Globus pallidus (tissue), 1 donor: ENCODE measurements around the gene CCDC51.
"Not testable (repeated sequence)": the region's sequence is repeated elsewhere in the genome, so short reads cannot be mapped to it uniquely, and the experiment has no call there.

Experiments
- DNase-seq: peaks from one replicate; pipeline ENCODE4 v3.0.0-alpha.2; 2015; ENCODE audit warnings: low spot score

CCDC51 gene

DNA sequence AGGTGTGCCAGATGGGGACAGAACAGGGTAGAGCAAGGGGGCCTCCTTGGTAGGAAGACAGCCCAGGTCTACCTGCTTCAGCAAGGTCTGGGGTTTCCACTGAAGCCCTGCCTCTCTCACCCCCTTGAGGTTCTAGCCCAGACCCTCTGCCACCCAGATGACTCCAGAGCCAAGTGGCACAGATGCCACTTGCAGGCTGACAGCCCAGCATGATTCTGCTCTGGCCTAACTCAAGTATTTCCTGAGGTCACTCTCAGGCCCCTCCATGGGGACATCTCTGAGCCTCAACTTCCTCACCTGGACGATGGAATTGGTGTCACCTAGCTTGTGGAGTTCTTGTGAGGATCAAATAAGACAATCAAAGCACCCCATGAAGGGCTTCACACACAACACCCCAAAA, 33.9 kb downstream of the CCDC51 start:
- DNase-seq: no peak

DNA sequence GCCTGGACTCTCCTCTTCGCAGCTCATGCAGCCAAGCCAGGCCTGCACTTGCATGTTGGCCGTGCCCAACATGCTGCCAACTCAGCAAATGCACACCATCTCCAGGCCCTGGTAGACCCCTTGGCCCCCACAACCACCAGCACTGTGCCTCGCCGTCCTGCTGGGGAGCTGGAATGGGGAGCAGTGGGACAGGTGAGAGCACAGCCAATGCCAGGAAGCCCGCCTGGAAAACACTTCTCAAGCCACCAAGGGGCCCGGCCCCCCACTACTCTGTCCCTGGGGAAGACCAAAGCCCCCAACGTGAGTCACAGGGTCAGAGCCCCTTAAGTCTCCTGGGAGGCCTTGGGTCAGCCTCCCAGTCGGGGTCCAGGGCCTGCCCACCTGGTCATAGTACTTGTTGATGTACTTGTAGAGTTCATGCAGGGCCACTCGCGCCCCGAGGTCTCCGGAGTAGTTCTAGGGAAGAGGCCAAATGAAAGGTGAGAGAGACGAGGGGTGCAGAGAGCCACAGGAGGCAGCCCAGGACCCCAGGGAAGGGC, 34.5 kb downstream of the CCDC51 start:
- DNase-seq: no peak

GRCh38 chr3:48404440-48405342, 35.2 kb downstream of the CCDC51 start:
- DNase-seq: no peak

DNA sequence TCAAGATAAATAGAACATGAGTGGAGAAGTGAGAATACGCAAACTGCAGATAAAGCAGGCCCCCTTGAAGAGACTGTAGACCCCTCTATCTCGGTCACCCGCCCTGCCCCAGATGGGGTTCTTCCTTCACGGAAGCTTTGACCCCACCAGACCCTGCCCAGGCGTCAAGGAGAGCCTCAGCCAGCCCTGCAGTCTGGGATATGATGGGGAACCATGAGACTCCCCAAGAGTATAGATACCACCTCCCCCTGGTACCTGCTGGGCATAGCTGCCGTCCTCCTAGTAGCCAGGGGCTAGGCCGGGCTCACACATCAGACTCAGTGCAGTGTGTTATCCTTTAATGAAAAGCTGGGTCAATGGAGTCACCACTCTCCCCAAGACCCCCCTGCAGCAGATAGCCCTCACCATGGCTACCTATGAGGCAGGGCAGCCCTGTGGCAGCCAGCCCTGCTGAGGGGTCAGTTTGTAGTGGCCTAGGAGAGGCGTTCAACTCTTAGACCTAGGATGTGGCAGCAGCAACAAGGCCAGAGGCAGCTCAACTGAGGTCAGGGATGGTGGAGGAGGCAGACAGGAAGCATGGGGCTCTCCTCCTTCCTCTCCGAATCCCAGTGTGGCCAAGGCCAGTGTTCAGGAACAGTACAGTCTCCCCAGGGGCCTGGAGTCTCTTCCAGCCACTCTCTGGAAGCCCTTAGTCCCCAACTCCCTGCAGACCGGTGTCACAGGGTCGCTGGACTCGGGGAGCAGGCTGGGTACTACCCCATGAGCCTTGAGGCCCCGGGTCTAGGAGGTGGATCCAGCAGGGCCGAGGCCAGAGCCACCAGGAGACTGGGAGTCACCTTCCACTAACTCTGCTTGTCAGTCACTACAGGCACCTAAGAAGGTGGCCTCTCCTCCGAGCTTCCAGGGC, 36.1 kb downstream of the CCDC51 start:
- DNase-seq: no peak

DNA sequence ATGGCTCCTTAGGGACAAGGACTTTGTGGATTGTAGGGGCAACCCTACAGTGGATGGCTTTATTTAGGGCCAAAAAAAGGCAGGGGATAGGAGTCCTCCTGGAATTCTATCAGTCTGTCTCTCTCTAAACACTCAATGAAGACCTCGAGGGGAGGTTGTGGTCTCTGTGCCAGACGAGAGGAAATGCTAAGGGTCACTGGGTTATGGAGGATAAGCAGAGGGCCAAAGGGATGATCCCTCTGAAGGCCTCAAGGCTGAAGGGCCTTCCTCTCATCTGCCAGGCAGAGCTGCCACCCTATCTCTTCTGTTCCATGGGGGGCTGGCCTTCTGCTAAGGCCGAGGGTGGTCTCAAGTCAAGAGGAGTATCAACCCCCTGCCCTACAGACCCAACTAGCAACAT, 37.0 kb downstream of the CCDC51 start:
- DNase-seq: no peak

GRCh38 chr3:48402281-48402732, 37.6 kb downstream of the CCDC51 start:
- DNase-seq: no peak

- not testable (repeated sequence) for DNase-seq
These were observed 38.5 kb downstream of the CCDC51 start for GRCh38 chr3:48401434-48401901.

DNA sequence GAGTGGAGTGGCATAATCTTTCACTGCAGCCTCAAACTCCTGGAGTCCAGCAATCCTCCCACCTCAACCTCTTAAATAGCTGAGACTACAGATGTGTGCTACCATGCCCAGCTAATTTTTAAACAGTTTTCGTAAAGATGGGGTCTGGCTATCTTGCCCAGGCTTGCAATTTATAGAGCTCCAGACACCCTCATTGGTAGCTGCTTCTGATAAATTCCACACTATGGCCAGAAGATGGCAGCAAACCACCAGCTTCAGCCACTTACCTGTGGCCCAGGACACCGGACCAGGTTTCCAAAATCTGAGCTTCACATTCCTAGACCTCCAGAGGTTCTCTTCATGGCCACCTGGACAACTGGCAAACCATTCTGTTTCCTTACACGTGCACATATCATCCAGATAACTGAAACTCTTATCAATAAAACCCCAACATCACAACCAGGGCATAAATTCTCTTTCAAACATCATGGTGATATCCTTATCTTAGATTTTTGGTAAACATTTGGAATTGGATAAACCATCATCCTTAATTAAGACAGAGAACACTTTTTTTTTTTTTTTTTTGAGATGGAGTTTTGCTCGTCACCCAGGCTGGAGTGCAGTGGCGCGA, 39.0 kb downstream of the CCDC51 start:
- DNase-seq: peak; percentile 66

GRCh38 chr3:48399387-48400172, 40.3 kb downstream of the CCDC51 start:
- DNase-seq: no peak

GRCh38 chr3:48398701-48399386, 41.1 kb downstream of the CCDC51 start:
- no peak for DNase-seq

GRCh38 chr3:48397767-48398681, 41.9 kb downstream of the CCDC51 start:
- no peak for DNase-seq

DNA sequence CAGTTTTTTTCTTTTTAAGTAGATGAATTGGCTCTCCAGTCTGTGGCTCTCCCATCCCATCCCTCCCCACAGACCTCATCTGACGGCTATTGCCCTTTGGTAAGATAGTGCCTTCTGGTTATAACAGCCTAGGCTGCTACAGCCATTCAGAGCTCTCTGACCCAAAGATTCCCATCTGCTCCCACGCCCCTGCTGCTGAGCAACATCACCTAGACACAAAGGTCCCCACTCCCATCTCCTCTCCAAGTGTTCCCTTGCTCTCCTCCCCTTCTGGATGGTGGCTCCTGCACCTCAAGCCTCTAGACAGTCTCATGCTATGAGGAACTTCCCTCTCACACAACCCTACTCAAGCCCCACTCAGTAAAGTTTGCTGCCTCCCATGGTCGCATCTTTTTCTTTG, 44.2 kb downstream of the CCDC51 start:
- DNase-seq: no peak

GRCh38 chr3:48394391-48394790, 45.5 kb downstream of the CCDC51 start:
- DNase-seq: no peak

GRCh38 chr3:48388966-48389365, 51.0 kb downstream of the CCDC51 start:
- DNase-seq: no peak

- DNase-seq: no peak
These were observed 52.3 kb downstream of the CCDC51 start for GRCh38 chr3:48387634-48388033.
